Natural killer cell (primary cell): ENCODE measurements around the gene XAF1. TPM values are rescaled to one million over a fixed set of nuclear protein-coding genes. Genes with fewer than 3 reads are reported as not detected.

ENCODE experiments used
- ATAC-seq, 3 donors: fragments of 150-1000 bp in 2 of 3; fragments of 200-7000 bp in 1 of 3; cut with Tn5 transposase; 1 replicate in 1 of 3; 2 replicates in 2 of 3; pipeline ENCODE4 v1.10.0; 2021; ENCODE audit warnings: mild to moderate bottlenecking in 2 of 3, moderate library complexity in 2 of 3
- DNase-seq, 2 donors: peaks; one replicate each; pipeline versions ENCODE4 v3.0.0 to v3.0.0-alpha.2; 2013 to 2021; ENCODE audit warnings: mixed read lengths in 1 of 2
- H3K27ac ChIP-seq: one replicate; pipeline ENCODE4 v1.5.1; 2013; ENCODE audit warnings: mild to moderate bottlenecking, low read length
- H3K27me3 ChIP-seq: one replicate; pipeline ENCODE4 v1.6.1; 2013; ENCODE audit warnings: low read length; ENCODE audit not compliant: control insufficient read depth, insufficient read depth
- H3K36me3 ChIP-seq: one replicate; pipeline ENCODE4 v1.6.1; 2013; ENCODE audit warnings: low read length; ENCODE audit not compliant: control insufficient read depth, insufficient read depth
- H3K4me1 ChIP-seq: one replicate; pipeline ENCODE4 v1.6.1; 2013; ENCODE audit warnings: low read length; ENCODE audit not compliant: control insufficient read depth, insufficient read depth
- H3K4me3 ChIP-seq: one replicate; pipeline ENCODE4 v1.5.1; 2013; ENCODE audit warnings: low read length
- H3K9me3 ChIP-seq: one replicate; pipeline ENCODE4 v1.6.1; 2013; ENCODE audit warnings: low read length; ENCODE audit not compliant: control insufficient read depth, insufficient read depth
- H3K27ac Mint-ChIP-seq, 2 donors: one replicate each; pipeline ENCODE4 v1.8.0; 2022; ENCODE audit warnings: mild to moderate bottlenecking in 2 of 2, mixed read lengths in 2 of 2, moderate library complexity in 1 of 2
- H3K27me3 Mint-ChIP-seq, 2 donors: one replicate each; pipeline ENCODE4 v1.8.0; 2022; ENCODE audit warnings: low read depth in 2 of 2, mixed read lengths in 2 of 2
- H3K36me3 Mint-ChIP-seq: one replicate; pipeline ENCODE4 v1.8.0; 2022; ENCODE audit warnings: mixed read lengths
- H3K4me1 Mint-ChIP-seq, 2 donors: one replicate each; pipeline ENCODE4 v1.8.0; 2022; ENCODE audit warnings: mixed read lengths in 2 of 2
- H3K4me3 Mint-ChIP-seq: one replicate; pipeline ENCODE4 v1.8.0; 2022; ENCODE audit warnings: mild to moderate bottlenecking, moderate library complexity, mixed read lengths
- H3K9me3 Mint-ChIP-seq, 2 donors: one replicate each; pipeline ENCODE4 v1.8.0; 2022; ENCODE audit warnings: mixed read lengths in 2 of 2
- WGBS: methylation state at CpG from one replicate; pipeline ENCODE4 v1.1.7; 2013; ENCODE audit warnings: missing lambda C conversion rate; ENCODE audit not compliant: insufficient coverage; 5-methylcytosine and 5-hydroxymethylcytosine counted together
- intact Hi-C: fragments of 100-400 bp; cut with micrococcal nuclease; formaldehyde crosslinking; loops from one replicate; pipeline ENCODE4 v1.14.2; 2022
- total RNA-seq, 4 donors: library from RNA; stranded (reverse); fragments of 120-200 nt in 1 of 4; gene quantifications; one replicate each; pipeline versions ENCODE4 v1.2.3 to v1.2.4, GENCODE V29; 2013 to 2022
- TF ChIP-seq, protein P1 (sequence below): fragments of 200-600 bp; IDR thresholded peaks from one replicate; pipeline ENCODE4 v1.8.0; 2022; ENCODE audit warnings: antibody characterized with exemption

The XAF1 gene
- total RNA-seq, 3 donors from 2014 or later (not counting 1 experiment from before 2014, with no cell fraction given), result 64.2 to 130 (median 97.4) TPM

DNA sequence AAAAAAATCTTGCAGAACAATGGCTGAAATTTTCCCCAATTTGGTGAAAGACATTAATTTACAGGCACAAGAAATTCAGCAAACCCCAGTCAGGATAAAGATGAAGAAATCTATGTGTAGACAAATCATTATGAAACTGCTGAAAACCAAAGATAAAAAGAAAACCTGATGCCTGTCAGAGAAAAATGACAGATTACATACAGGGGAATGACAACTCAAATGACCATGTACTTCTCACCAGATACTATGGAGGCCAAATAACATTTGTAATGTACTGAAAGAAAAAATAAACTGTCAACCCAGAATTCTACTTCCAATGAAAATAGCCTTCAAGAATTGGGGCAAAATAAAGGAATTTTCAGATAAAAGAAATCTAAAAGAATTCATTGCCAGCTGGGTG, 7.2 kb upstream of the XAF1 start:
- Histone ChIP-seq H3K27ac (no peak overlapping the region), H3K9me3 (no peaks in the 10 kb centered on the region), H3K36me3 (no peaks in the 10 kb centered on the region), H3K4me1 (peaks cover 14% of the 10 kb centered on the region), H3K27me3 (no peaks in the 10 kb centered on the region), H3K4me3 (no peak overlapping the region)
- Mint-ChIP-seq H3K9me3 (no peaks in the 10 kb centered on the region), H3K4me1 (peaks cover 18 to 19% of the 10 kb centered on the region in 2 donors), H3K4me3 (no peak overlapping the region), H3K27ac (no peak overlapping the region), H3K36me3 (no peaks in the 10 kb centered on the region), H3K27me3 (peaks cover 22 to 23% of the 10 kb centered on the region in 2 donors)
- intact Hi-C loops, result no loop called here
- DNase-seq, result no peak
- TF ChIP-seq, protein P1, sequence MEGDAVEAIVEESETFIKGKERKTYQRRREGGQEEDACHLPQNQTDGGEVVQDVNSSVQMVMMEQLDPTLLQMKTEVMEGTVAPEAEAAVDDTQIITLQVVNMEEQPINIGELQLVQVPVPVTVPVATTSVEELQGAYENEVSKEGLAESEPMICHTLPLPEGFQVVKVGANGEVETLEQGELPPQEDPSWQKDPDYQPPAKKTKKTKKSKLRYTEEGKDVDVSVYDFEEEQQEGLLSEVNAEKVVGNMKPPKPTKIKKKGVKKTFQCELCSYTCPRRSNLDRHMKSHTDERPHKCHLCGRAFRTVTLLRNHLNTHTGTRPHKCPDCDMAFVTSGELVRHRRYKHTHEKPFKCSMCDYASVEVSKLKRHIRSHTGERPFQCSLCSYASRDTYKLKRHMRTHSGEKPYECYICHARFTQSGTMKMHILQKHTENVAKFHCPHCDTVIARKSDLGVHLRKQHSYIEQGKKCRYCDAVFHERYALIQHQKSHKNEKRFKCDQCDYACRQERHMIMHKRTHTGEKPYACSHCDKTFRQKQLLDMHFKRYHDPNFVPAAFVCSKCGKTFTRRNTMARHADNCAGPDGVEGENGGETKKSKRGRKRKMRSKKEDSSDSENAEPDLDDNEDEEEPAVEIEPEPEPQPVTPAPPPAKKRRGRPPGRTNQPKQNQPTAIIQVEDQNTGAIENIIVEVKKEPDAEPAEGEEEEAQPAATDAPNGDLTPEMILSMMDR, result no peak
- ATAC-seq, result no peak

- ATAC-seq, result no peak
- intact Hi-C loops, result no loop called here
- Mint-ChIP-seq H3K36me3 (no peaks in the 10 kb centered on the region), H3K9me3 (no peaks in the 10 kb centered on the region), H3K27ac (no peak overlapping the region), H3K4me3 (no peak overlapping the region), H3K4me1 (peaks cover 24% of the 10 kb centered on the region in 2 donors), H3K27me3 (peaks cover 15% of the 10 kb centered on the region in 2 donors)
- Histone ChIP-seq H3K27me3 (no peaks in the 10 kb centered on the region), H3K4me3 (no peak overlapping the region), H3K27ac (no peak overlapping the region), H3K4me1 (peaks cover 23% of the 10 kb centered on the region), H3K36me3 (no peaks in the 10 kb centered on the region), H3K9me3 (no peaks in the 10 kb centered on the region)
- TF ChIP-seq, protein P1, result no peak
- WGBS, result 59% methylated on average over 5 of the region's 6 CpGs
- DNase-seq, result peak in 1 of 2 donors; percentile 23
These were observed 6.3 kb upstream of the XAF1 start for GRCh38 chr17:6749519-6749918.

DNA sequence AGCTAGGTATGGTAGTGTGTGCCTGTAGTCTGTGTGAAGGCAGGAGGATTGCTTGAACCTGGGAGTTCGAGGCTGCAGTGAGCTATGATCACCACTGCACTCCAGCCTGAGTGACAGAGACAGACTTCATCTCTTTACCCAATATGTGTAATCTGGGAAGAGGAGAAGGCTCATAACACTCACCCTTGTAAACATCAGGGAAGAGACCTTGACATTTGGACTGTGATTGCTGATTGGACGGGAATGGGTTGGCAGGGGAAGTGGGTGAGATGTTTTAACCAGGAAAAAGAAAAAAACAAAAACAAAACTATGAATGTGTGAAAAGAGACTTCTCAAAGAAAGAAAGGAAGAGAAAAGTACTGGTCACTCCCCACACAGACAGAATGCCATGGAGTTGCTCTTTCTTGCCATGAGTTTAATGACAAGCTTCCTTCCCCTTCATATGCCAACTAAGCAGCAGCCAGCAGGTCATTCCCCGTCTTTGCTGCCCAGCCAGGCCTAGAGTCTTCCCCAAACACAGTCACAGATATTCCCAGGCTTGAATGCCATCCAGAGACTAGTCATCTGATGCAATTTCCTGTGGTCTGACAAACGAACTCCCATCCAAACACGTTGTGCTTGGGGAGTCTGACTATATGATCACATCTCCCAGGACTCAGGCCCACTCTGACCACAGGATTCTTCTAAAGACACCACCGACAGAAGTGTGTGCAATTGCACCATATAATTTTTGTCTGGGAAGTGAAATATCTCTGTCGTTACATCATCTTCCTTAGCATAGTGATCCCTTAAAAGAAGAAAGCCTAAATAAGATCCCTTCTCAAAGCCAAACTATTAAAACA, 3.6 kb upstream of the XAF1 start:
- Mint-ChIP-seq H3K4me3 (peak overlapping the region; percentile 78), H3K9me3 (no peaks in the 10 kb centered on the region), H3K27me3 (peaks cover 0 to under 1% of the 10 kb centered on the region in 2 donors), H3K4me1 (peaks cover 48 to 50% of the 10 kb centered on the region in 2 donors), H3K36me3 (no peaks in the 10 kb centered on the region), H3K27ac (peak overlapping the region; percentile 90 to 97)
- no peaks in the 10 kb centered on the region for H3K9me3 ChIP-seq
- peaks cover 47% of the 10 kb centered on the region for H3K4me1 ChIP-seq
- no peak overlapping the region for H3K4me3 ChIP-seq
- no peak for ATAC-seq
- no peaks in the 10 kb centered on the region for H3K27me3 ChIP-seq
- H3K36me3 ChIP-seq, result no peaks in the 10 kb centered on the region
- peak in 1 of 2 donors; percentile 22 for DNase-seq
- intact Hi-C loops, result loop anchor here (10.0 kb wide), 1 partner anchor 263 kb away; the partner anchor contains the start of gene RNASEK
- 40% methylated on average over 4 of the region's 7 CpGs for WGBS
- H3K27ac ChIP-seq, result peak overlapping the region; percentile 60
- TF ChIP-seq, protein P1, result no peak
